IPS-15b (cell line): ENCODE results near the gene CHRM2.

Experiments
- H3K27me3 ChIP-seq: one replicate; pipeline ENCODE4 v1.6.1; 2013; ENCODE audit warnings: low read length; ENCODE audit not compliant: control insufficient read depth, insufficient read depth
- H3K36me3 ChIP-seq: one replicate; pipeline ENCODE4 v1.6.1; 2013; ENCODE audit warnings: low read length; ENCODE audit not compliant: control insufficient read depth, insufficient read depth
- H3K4me1 ChIP-seq: one replicate; pipeline ENCODE4 v1.6.1; 2013; ENCODE audit warnings: mild to moderate bottlenecking, low read length; ENCODE audit not compliant: control insufficient read depth, insufficient read depth
- H3K4me3 ChIP-seq: one replicate; pipeline ENCODE4 v1.5.1; 2013; ENCODE audit warnings: low read depth, low read length
- H3K9ac ChIP-seq: one replicate; pipeline ENCODE4 v1.6.1; 2013; ENCODE audit warnings: low read depth, mild to moderate bottlenecking, low read length
- H3K9me3 ChIP-seq: one replicate; pipeline ENCODE4 v1.6.1; 2013; ENCODE audit warnings: mild to moderate bottlenecking, low read length; ENCODE audit not compliant: control insufficient read depth, insufficient read depth

CHRM2 gene

GRCh38 chr7:136966825-136967224 is 98.4 kb downstream of the CHRM2 start:
- no peaks in the 10 kb centered on the region for H3K36me3 ChIP-seq
- H3K4me1 ChIP-seq = no peaks in the 10 kb centered on the region
- no peaks in the 10 kb centered on the region for H3K9me3 ChIP-seq
- H3K27me3 ChIP-seq = no peaks in the 10 kb centered on the region
- H3K4me3 ChIP-seq = no peak overlapping the region
- H3K9ac ChIP-seq = no peak overlapping the region

- Histone ChIP-seq H3K9ac (no peak overlapping the region), H3K4me3 (no peak overlapping the region), H3K9me3 (no peaks in the 10 kb centered on the region), H3K4me1 (no peaks in the 10 kb centered on the region), H3K36me3 (no peaks in the 10 kb centered on the region), H3K27me3 (no peaks in the 10 kb centered on the region)
Measured at GRCh38 chr7:136969761-136970160, 101.3 kb downstream of the CHRM2 start.

- Histone ChIP-seq H3K9me3 (no peaks in the 10 kb centered on the region), H3K36me3 (no peaks in the 10 kb centered on the region), H3K9ac (no peak overlapping the region), H3K4me3 (no peak overlapping the region), H3K27me3 (no peaks in the 10 kb centered on the region), H3K4me1 (no peaks in the 10 kb centered on the region)
Measured at GRCh38 chr7:136971776-136972175, 103.3 kb downstream of the CHRM2 start.

- H3K9ac ChIP-seq = no peak overlapping the region
- no peak overlapping the region for H3K4me3 ChIP-seq
- no peaks in the 10 kb centered on the region for H3K9me3 ChIP-seq
- no peaks in the 10 kb centered on the region for H3K27me3 ChIP-seq
- no peaks in the 10 kb centered on the region for H3K36me3 ChIP-seq
- no peaks in the 10 kb centered on the region for H3K4me1 ChIP-seq
Measured at GRCh38 chr7:136976504-136977251, 108.2 kb downstream of the CHRM2 start.

- no peaks in the 10 kb centered on the region for H3K27me3 ChIP-seq
- no peaks in the 10 kb centered on the region for H3K4me1 ChIP-seq
- H3K9me3 ChIP-seq = no peaks in the 10 kb centered on the region
- no peaks in the 10 kb centered on the region for H3K36me3 ChIP-seq
- no peak overlapping the region for H3K4me3 ChIP-seq
- no peak overlapping the region for H3K9ac ChIP-seq
Measured at GRCh38 chr7:136993377-136993776, 124.9 kb downstream of the CHRM2 start.

GRCh38 chr7:136997735-136998134 is 129.3 kb downstream of the CHRM2 start:
- Histone ChIP-seq H3K36me3 (no peaks in the 10 kb centered on the region), H3K4me1 (no peaks in the 10 kb centered on the region), H3K4me3 (no peak overlapping the region), H3K9me3 (no peaks in the 10 kb centered on the region), H3K27me3 (no peaks in the 10 kb centered on the region), H3K9ac (no peak overlapping the region)

GRCh38 chr7:136998495-136998894 is 130.0 kb downstream of the CHRM2 start:
- Histone ChIP-seq H3K4me3 (no peak overlapping the region), H3K9ac (no peak overlapping the region), H3K36me3 (no peaks in the 10 kb centered on the region), H3K9me3 (no peaks in the 10 kb centered on the region), H3K4me1 (no peaks in the 10 kb centered on the region), H3K27me3 (no peaks in the 10 kb centered on the region)

GRCh38 chr7:137000621-137001020 is 132.2 kb downstream of the CHRM2 start:
- Histone ChIP-seq H3K36me3 (no peaks in the 10 kb centered on the region), H3K4me3 (no peak overlapping the region), H3K4me1 (no peaks in the 10 kb centered on the region), H3K9ac (no peak overlapping the region), H3K27me3 (no peaks in the 10 kb centered on the region), H3K9me3 (no peaks in the 10 kb centered on the region)

GRCh38 chr7:137001041-137001440 is 132.6 kb downstream of the CHRM2 start:
- H3K36me3 ChIP-seq = no peaks in the 10 kb centered on the region
- no peaks in the 10 kb centered on the region for H3K9me3 ChIP-seq
- H3K9ac ChIP-seq = no peak overlapping the region
- no peaks in the 10 kb centered on the region for H3K4me1 ChIP-seq
- no peak overlapping the region for H3K4me3 ChIP-seq
- no peaks in the 10 kb centered on the region for H3K27me3 ChIP-seq

- Histone ChIP-seq H3K4me3 (no peak overlapping the region), H3K9me3 (no peaks in the 10 kb centered on the region), H3K4me1 (no peaks in the 10 kb centered on the region), H3K36me3 (no peaks in the 10 kb centered on the region), H3K27me3 (no peaks in the 10 kb centered on the region), H3K9ac (no peak overlapping the region)
Measured at GRCh38 chr7:137001478-137001877, 133.0 kb downstream of the CHRM2 start.

- Histone ChIP-seq H3K27me3 (no peaks in the 10 kb centered on the region), H3K36me3 (no peaks in the 10 kb centered on the region), H3K4me3 (no peak overlapping the region), H3K9me3 (no peaks in the 10 kb centered on the region), H3K9ac (no peak overlapping the region), H3K4me1 (no peaks in the 10 kb centered on the region)
Measured at GRCh38 chr7:137003086-137003485, 134.6 kb downstream of the CHRM2 start.

- Histone ChIP-seq H3K27me3 (no peaks in the 10 kb centered on the region), H3K9me3 (no peaks in the 10 kb centered on the region), H3K9ac (no peak overlapping the region), H3K4me3 (no peak overlapping the region), H3K36me3 (no peaks in the 10 kb centered on the region), H3K4me1 (no peaks in the 10 kb centered on the region)
Measured at GRCh38 chr7:137003566-137003965, 135.1 kb downstream of the CHRM2 start.
